GM12865 (cell line): ENCODE results near the gene LPP.

Experiments used
- DNase-seq: peaks from one replicate; pipeline ENCODE4 v3.0.0; 2010; ENCODE audit warnings: low read depth
- H3K4me3 ChIP-seq: 2 replicates; pipeline ENCODE4 v1.5.1; 2011; ENCODE audit warnings: mild to moderate bottlenecking, low read depth, low read length, control low read depth
- CTCF ChIP-seq: IDR thresholded peaks from 2 replicates; pipeline ENCODE4 v1.5.1; 2011; ENCODE audit warnings: low read length, control low read depth, low read depth, inconsistent platforms; ENCODE audit not compliant: insufficient read depth; ENCODE audit errors: missing control alignments

The LPP gene

GRCh38 chr3:188571531-188572095, 417.7 kb downstream of the LPP start:
- TF ChIP-seq CTCF: no peak
- DNase-seq: no peak
- H3K4me3 ChIP-seq: no peak overlapping the region

GRCh38 chr3:188573291-188573940, 419.5 kb downstream of the LPP start:
- no peak for TF ChIP-seq CTCF
- no peak overlapping the region for H3K4me3 ChIP-seq
- DNase-seq: no peak

- no peak overlapping the region for H3K4me3 ChIP-seq
- no peak for TF ChIP-seq CTCF
- no peak for DNase-seq
Observed at GRCh38 chr3:188573956-188574355, 420.0 kb downstream of the LPP start.

- no peak overlapping the region for H3K4me3 ChIP-seq
- no peak for DNase-seq
- no peak for TF ChIP-seq CTCF
Observed at GRCh38 chr3:188574885-188575284, 420.9 kb downstream of the LPP start.

GRCh38 chr3:188575501-188575900, 421.5 kb downstream of the LPP start:
- no peak overlapping the region for H3K4me3 ChIP-seq
- no peak for TF ChIP-seq CTCF
- no peak for DNase-seq

GRCh38 chr3:188577539-188577938, 423.6 kb downstream of the LPP start:
- DNase-seq: no peak
- H3K4me3 ChIP-seq: no peak overlapping the region
- TF ChIP-seq CTCF: no peak

- TF ChIP-seq CTCF: no peak
- H3K4me3 ChIP-seq: no peak overlapping the region
- no peak for DNase-seq
Observed at GRCh38 chr3:188578576-188579363, 424.8 kb downstream of the LPP start.
